DMS153 treated with DMSO at 0.1 percent for 48 hours (cell line): ENCODE measurements around the gene RBM26.
A peak's percentile ranks its signal among the peaks of the same experiment; 100 is the strongest.

Experiments used
- DNase-seq: peaks from one replicate; lab custom pipeline; 2025; ENCODE audit not compliant: unreplicated experiment; lab: John Stamatoyannopoulos, UW

Gene RBM26

GRCh38 chr13:79423801-79424642, 18.0 kb upstream of the RBM26 start:
- DNase-seq = peak; percentile 71

- no peak for DNase-seq
Measured at GRCh38 chr13:79423340-79423739, 17.3 kb upstream of the RBM26 start.

GRCh38 chr13:79419365-79419764, 13.3 kb upstream of the RBM26 start:
- no peak for DNase-seq

GRCh38 chr13:79417741-79418140, 11.7 kb upstream of the RBM26 start:
- no peak for DNase-seq

GRCh38 chr13:79413521-79413920, 7.5 kb upstream of the RBM26 start:
- no peak for DNase-seq

- no peak for DNase-seq
Measured at GRCh38 chr13:79409828-79410227, 3.8 kb upstream of the RBM26 start.

GRCh38 chr13:79407349-79407979, 1.4 kb upstream of the RBM26 start:
- DNase-seq = no peak

GRCh38 chr13:79406597-79406908, 498 bp upstream of the RBM26 start:
- no peak for DNase-seq

- DNase-seq = no peak
Measured at GRCh38 chr13:79405501-79405830, 589 bp downstream of the RBM26 start.

GRCh38 chr13:79404985-79405384, 1.1 kb downstream of the RBM26 start:
- no peak for DNase-seq

- no peak for DNase-seq
Measured at GRCh38 chr13:79404361-79404760, 1.7 kb downstream of the RBM26 start.

- no peak for DNase-seq
Measured at GRCh38 chr13:79403113-79403512, 2.9 kb downstream of the RBM26 start.

- no peak for DNase-seq
Measured at GRCh38 chr13:79402679-79403078, 3.4 kb downstream of the RBM26 start.

- DNase-seq = no peak
Measured at GRCh38 chr13:79402074-79402635, 3.9 kb downstream of the RBM26 start.

- DNase-seq = no peak
Measured at GRCh38 chr13:79401259-79402070, 4.6 kb downstream of the RBM26 start.

- no peak for DNase-seq
Measured at GRCh38 chr13:79398915-79399314, 7.1 kb downstream of the RBM26 start.

- DNase-seq = no peak
Measured at GRCh38 chr13:79398127-79398526, 7.9 kb downstream of the RBM26 start.

GRCh38 chr13:79395881-79396280, 10.2 kb downstream of the RBM26 start:
- no peak for DNase-seq

GRCh38 chr13:79393564-79394249, 12.3 kb downstream of the RBM26 start:
- peak; percentile 81 for DNase-seq

- DNase-seq = no peak
Measured at GRCh38 chr13:79392882-79393563, 13.0 kb downstream of the RBM26 start.

GRCh38 chr13:79389026-79389425, 17.0 kb downstream of the RBM26 start:
- no peak for DNase-seq
